ENCODE measurements around the gene MTRF1. TPM values are rescaled to one million over a fixed set of nuclear protein-coding genes. Genes with fewer than 3 reads are reported as not detected.

The MTRF1 gene
- total RNA-seq, 1 donor from 2014 or later, result 21.2 TPM

Other genes with a start within 250 kb of the MTRF1 start
- 11.9 TPM for gene ELF1, start 244.3 kb downstream of the MTRF1 start, total RNA-seq
- 12.2 TPM for gene WBP4, start 202.1 kb downstream of the MTRF1 start, total RNA-seq
- gene KBTBD6, start 130.8 kb downstream of the MTRF1 start, total RNA-seq, result 99.0 TPM
- gene KBTBD7, start 69.0 kb downstream of the MTRF1 start, total RNA-seq, result 56.6 TPM
- 56.9 TPM for gene NAA16, start 47.7 kb upstream of the MTRF1 start, total RNA-seq
- gene RGCC, start 194.0 kb upstream of the MTRF1 start, total RNA-seq, result 25.7 TPM